ENCODE data around the gene PCOLCE2. TPM values are rescaled to one million over a fixed set of nuclear protein-coding genes. Genes with fewer than 3 reads are reported as not detected.

The PCOLCE2 gene
- total RNA-seq, 1 donor from 2014 or later: 7.7 TPM

- TF ChIP-seq CTCF (conservative IDR thresholded peaks at IDR 0.05; ENCODE audit: low read depth, low read length): no peak
- no peak overlapping the region for H3K4me3 ChIP-seq (ENCODE audit: low read depth, low read length)
Measured at GRCh38 chr3:142914286-142914811, 25.5 kb upstream of the PCOLCE2 start.

GRCh38 chr3:142913432-142913831 is 24.5 kb upstream of the PCOLCE2 start:
- DNase-seq (ENCODE audit: low read depth): no peak
- no peak for TF ChIP-seq CTCF (conservative IDR thresholded peaks at IDR 0.05; ENCODE audit: low read depth, low read length)
- H3K4me3 ChIP-seq (ENCODE audit: low read depth, low read length): no peak overlapping the region

More at GRCh38 chr3:142914286-142914811, 25.5 kb upstream of the PCOLCE2 start:
- DNase-seq (ENCODE audit: low read depth): no peak

- no peak overlapping the region for H3K4me3 ChIP-seq (ENCODE audit: low read depth, low read length)
- no peak for TF ChIP-seq CTCF (conservative IDR thresholded peaks at IDR 0.05; ENCODE audit: low read depth, low read length)
- DNase-seq (ENCODE audit: low read depth): no peak
Measured at GRCh38 chr3:142912402-142913172, 23.7 kb upstream of the PCOLCE2 start.

- no peak overlapping the region for H3K4me3 ChIP-seq (ENCODE audit: low read depth, low read length)
- TF ChIP-seq CTCF (conservative IDR thresholded peaks at IDR 0.05; ENCODE audit: low read depth, low read length): no peak
- no peak for DNase-seq (ENCODE audit: low read depth)
Measured at GRCh38 chr3:142910280-142910679, 21.4 kb upstream of the PCOLCE2 start.

GRCh38 chr3:142909282-142909681 is 20.4 kb upstream of the PCOLCE2 start:
- no peak for DNase-seq (ENCODE audit: low read depth)
- H3K4me3 ChIP-seq (ENCODE audit: low read depth, low read length): no peak overlapping the region
- TF ChIP-seq CTCF (conservative IDR thresholded peaks at IDR 0.05; ENCODE audit: low read depth, low read length): no peak

GRCh38 chr3:142907996-142908395 is 19.1 kb upstream of the PCOLCE2 start:
- no peak overlapping the region for H3K4me3 ChIP-seq (ENCODE audit: low read depth, low read length)
- no peak for DNase-seq (ENCODE audit: low read depth)
- TF ChIP-seq CTCF (conservative IDR thresholded peaks at IDR 0.05; ENCODE audit: low read depth, low read length): no peak

Measured in epithelial cell of proximal tubule (primary cell).